K562 (cell line): ENCODE data around the gene KRT77.

Experiments used
- FOS ChIP-seq: IDR thresholded peaks from 3 replicates; pipeline ENCODE4 v1.6.1; 2011; ENCODE audit not compliant: insufficient read length; ENCODE audit errors: extremely low read depth
- HDAC2 ChIP-seq: fragments of 450-650 bp; IDR thresholded peaks from 2 replicates; pipeline ENCODE4 v1.6.1; 2016; ENCODE audit warnings: mild to moderate bottlenecking
- IRF2 ChIP-seq: sonication (generic); formaldehyde crosslinking; IDR thresholded peaks from 2 replicates; pipeline ENCODE4 v1.8.1; 2022; ENCODE audit warnings: mild to moderate bottlenecking, missing genetic modification reagents
- SRSF1 ChIP-seq: fragments of 200-400 bp; formaldehyde crosslinking; IDR thresholded peaks from 2 replicates; pipeline ENCODE4 v1.6.1; 2017; ENCODE audit warnings: mild to moderate bottlenecking, low read depth, low read length, moderate library complexity
- ZZZ3 ChIP-seq: fragments of 450-650 bp; IDR thresholded peaks from 2 replicates; pipeline ENCODE4 v1.6.1; 2016; ENCODE audit warnings: antibody characterized with exemption, mild to moderate bottlenecking, moderate library complexity
- TF ChIP-seq, protein P1 (sequence below): sonication (generic); formaldehyde crosslinking; IDR thresholded peaks from 2 replicates; pipeline ENCODE4 v1.8.0; 2022; ENCODE audit warnings: mild to moderate bottlenecking, missing genetic modification reagents
- TF ChIP-seq, protein P2 (sequence below): fragments of 250-450 bp; sonication (Bioruptor Pico); IDR thresholded peaks from 2 replicates; pipeline ENCODE4 v1.4.0; 2020; ENCODE audit warnings: mild to moderate bottlenecking, moderate library complexity

DNA sequence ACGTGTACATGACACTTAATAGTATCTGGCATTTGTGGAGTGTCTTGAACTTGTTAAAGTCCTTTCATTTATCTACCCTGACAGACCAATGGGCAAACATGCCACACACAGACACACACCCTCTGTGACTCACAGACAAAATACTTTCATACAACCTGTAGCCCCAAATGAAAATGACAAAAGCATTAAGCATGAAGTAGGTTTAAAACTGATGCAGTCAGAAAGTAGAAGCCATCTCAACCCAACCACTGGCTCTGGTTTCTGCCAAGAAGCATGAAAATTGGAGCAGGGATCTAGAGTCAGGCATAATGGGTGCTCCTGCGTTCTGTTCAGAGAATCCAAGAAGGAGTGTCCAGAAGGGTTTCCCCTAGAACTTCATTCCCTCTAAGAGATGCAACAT, 23.1 kb upstream of the KRT77 start:
- TF ChIP-seq HDAC2 = no peak
- TF ChIP-seq, protein P1, sequence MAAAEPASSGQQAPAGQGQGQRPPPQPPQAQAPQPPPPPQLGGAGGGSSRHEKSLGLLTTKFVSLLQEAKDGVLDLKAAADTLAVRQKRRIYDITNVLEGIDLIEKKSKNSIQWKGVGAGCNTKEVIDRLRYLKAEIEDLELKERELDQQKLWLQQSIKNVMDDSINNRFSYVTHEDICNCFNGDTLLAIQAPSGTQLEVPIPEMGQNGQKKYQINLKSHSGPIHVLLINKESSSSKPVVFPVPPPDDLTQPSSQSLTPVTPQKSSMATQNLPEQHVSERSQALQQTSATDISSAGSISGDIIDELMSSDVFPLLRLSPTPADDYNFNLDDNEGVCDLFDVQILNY (CRISPR knock-in tag) = no peak
- TF ChIP-seq FOS = no peak
- no peak for TF ChIP-seq ZZZ3
- no peak for TF ChIP-seq SRSF1
- TF ChIP-seq, protein P2, sequence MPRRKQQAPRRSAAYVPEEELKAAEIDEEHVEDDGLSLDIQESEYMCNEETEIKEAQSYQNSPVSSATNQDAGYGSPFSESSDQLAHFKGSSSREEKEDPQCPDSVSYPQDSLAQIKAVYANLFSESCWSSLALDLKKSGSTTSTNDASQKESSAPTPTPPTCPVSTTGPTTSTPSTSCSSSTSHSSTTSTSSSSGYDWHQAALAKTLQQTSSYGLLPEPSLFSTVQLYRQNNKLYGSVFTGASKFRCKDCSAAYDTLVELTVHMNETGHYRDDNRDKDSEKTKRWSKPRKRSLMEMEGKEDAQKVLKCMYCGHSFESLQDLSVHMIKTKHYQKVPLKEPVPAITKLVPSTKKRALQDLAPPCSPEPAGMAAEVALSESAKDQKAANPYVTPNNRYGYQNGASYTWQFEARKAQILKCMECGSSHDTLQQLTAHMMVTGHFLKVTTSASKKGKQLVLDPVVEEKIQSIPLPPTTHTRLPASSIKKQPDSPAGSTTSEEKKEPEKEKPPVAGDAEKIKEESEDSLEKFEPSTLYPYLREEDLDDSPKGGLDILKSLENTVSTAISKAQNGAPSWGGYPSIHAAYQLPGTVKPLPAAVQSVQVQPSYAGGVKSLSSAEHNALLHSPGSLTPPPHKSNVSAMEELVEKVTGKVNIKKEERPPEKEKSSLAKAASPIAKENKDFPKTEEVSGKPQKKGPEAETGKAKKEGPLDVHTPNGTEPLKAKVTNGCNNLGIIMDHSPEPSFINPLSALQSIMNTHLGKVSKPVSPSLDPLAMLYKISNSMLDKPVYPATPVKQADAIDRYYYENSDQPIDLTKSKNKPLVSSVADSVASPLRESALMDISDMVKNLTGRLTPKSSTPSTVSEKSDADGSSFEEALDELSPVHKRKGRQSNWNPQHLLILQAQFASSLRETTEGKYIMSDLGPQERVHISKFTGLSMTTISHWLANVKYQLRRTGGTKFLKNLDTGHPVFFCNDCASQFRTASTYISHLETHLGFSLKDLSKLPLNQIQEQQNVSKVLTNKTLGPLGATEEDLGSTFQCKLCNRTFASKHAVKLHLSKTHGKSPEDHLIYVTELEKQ (CRISPR knock-in tag) = no peak
- no peak for TF ChIP-seq IRF2
